ENCODE measurements around the gene ZNF737. TPM values are rescaled to one million over a fixed set of nuclear protein-coding genes. Genes with fewer than 3 reads are reported as not detected.

The ZNF737 gene
- polyA plus RNA-seq, 3 donors from 2014 or later = 2.4 to 9.1 (median 4.3) TPM

Other genes starting within 250 kb of the ZNF737 start
- gene ZNF626, start 95.8 kb upstream of the ZNF737 start, polyA plus RNA-seq = 10 to 100 TPM in 2 of 3 donors, 1 to 10 TPM in 1; 8.1 to 19.8 (median 11.6) TPM
- gene ZNF66, start 210.5 kb upstream of the ZNF737 start, polyA plus RNA-seq = 1 to 10 TPM; 1.9 to 4.2 (median 3.0) TPM

Measured in immature natural killer cell (primary cell).